GM13976 (cell line): ENCODE measurements around the gene VENTX.

Experiments used
- DNase-seq: peaks from one replicate; pipeline ENCODE4 v3.0.0; 2012; ENCODE audit warnings: low spot score
- in situ Hi-C: fragments of 300-500 bp; cut with MboI; formaldehyde crosslinking; loops from one replicate; pipeline ENCODE4 v1.12.0; 2022; ENCODE audit warnings: low sequenced_read_pairs, mixed read lengths, inconsistent platforms; ENCODE audit not compliant: unreplicated experiment
- TF ChIP-seq, protein P1 (sequence below): IDR thresholded peaks from 2 replicates; pipeline ENCODE4 v1.5.1; 2012; ENCODE audit warnings: borderline replicate concordance, mild to moderate bottlenecking; ENCODE audit not compliant: insufficient read depth; ENCODE audit errors: extremely low read depth, missing control alignments, control extremely low read depth

VENTX gene

DNA sequence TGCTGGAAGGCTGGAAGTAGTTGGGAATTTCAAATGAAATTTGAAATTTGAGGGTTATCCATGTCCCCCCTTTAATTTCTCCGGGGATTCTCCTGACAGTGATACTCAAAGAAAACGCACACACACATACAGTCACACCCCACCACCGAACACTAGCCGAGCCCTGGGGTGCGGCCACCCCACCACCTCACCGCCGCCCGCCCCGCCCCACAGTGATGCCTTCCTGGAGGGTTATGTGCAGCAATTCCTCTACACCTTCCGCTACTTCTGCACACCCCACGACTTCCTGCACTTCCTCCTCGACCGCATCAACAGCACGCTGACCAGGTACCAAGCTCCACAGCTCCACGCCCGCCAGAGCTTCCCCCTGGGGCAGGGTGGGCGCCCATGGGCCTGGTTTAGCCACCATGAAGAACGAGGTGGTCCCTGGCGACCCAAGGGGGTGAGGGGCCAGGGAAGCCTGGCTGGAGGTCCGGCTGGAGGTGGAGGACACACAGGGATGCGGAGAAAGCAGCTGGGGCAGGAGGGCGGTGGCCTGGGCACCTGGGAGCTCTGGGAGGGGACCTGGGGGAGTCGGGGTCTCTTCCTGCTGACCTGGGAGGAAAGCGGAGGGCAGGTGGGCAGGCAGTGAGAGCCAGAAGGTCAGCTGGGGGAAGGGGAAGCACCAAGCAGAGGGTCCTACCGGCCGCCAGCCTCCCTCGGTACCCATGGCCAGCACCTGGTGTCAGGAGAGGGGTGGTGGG lies 27.1 kb upstream of the VENTX start:
- TF ChIP-seq, protein P1, sequence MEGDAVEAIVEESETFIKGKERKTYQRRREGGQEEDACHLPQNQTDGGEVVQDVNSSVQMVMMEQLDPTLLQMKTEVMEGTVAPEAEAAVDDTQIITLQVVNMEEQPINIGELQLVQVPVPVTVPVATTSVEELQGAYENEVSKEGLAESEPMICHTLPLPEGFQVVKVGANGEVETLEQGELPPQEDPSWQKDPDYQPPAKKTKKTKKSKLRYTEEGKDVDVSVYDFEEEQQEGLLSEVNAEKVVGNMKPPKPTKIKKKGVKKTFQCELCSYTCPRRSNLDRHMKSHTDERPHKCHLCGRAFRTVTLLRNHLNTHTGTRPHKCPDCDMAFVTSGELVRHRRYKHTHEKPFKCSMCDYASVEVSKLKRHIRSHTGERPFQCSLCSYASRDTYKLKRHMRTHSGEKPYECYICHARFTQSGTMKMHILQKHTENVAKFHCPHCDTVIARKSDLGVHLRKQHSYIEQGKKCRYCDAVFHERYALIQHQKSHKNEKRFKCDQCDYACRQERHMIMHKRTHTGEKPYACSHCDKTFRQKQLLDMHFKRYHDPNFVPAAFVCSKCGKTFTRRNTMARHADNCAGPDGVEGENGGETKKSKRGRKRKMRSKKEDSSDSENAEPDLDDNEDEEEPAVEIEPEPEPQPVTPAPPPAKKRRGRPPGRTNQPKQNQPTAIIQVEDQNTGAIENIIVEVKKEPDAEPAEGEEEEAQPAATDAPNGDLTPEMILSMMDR = no peak
- in situ Hi-C loops = no loop called here
- no peak for DNase-seq

DNA sequence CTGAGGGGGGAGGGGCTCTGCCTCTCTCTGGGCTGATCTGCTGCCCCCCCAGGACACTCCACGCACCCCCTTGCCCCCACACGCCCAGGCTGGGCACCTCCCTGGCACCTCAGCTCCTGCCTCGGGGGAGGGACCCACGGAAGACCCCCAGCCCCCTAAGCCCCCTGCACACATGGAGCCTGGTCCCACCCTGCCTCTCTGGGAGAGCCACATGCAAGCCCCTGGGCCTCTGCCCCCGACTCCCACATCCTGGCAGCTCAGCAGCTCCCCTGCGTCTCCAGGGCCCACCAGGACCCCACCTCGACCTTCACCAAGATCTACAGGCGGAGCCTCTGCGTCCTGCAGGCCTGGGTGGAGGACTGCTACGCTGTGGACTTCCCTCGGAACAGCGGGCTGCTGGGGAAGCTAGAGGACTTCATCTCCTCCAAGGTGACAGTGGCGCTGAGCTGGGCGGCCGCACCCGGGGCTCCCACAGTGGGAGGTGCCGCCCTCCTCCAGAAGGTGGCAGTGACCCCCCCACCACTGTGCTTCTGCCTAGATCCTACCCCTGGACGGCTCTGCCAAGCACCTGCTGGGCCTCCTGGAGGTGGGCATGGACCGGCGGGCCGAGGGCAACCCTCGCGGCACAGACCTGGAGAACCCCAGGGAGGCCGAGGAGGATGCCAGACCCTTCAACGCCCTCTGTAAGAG lies 26.4 kb upstream of the VENTX start:
- DNase-seq = no peak
- TF ChIP-seq, protein P1 = no peak
- in situ Hi-C loops = no loop called here

DNA sequence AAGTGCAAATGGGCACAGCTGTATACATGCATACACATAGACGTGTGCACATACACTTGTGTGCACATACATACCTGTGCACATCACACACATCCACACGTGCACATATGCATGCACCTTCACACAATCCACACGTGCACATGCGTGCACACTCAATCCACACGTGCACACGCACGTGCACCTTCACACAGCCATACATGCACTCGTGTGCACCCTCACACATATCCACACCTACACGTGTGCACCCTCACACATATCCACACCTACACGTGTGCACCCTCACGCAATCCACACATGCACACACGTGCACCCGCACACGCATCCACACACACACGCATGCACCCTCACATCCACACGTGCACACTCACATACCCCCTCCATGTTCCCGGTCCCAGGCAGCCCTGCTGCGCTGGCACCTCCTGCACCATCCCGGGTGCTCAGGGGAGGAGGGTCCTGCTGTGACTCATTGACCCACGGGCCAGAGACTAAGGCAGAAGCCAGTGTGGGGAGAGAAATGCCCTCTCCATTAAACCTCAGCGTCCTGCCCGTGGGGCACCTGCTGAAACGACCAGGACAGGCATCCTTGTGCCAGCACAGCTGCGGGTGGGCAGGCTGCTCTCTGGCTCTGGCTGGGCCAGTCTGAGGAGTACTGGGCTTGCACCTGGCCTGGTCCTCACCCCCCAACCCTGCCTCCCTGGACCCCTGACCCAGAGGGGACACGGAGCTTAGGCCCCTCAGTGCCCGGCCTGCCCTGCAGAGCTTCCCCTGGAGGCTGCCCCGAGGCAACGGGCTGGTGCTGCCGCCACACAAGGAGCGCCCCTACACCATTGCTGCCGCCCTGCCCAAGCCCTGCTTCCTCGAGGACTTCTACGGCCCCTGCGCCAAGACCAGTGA lies 25.4 kb upstream of the VENTX start:
- DNase-seq = no peak
- in situ Hi-C loops = no loop called here
- TF ChIP-seq, protein P1 = no peak

DNA sequence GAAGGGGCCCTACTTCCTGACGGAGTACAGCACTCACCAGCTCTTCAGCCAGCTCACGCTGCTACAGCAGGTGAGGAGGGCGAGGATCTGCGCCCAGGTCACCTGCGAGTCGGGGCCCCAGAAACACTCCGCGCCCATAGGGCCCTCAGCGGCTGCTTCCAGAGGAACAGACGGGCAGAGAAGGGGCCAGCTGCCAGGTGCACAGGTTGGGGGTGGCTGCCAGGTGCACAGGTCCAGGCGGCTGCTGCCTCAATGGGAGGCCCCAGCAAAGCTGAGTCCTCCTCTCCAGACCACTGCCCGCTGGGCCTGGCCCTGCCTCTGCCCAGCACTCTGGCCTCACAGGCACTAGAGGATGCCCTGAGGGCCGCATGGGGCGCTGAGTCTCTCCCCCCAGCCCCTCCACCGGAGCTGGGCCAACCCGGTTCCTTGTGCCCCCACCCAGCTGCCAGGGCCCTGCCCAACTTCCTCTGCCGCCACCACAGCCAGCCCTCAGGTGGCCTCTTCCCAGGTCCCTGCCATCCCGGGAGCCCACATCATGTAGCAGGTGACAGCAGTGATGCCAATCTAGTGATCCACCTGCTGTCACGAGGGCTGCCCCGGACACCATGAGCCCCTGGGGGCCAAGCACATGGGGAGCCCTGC lies 24.7 kb upstream of the VENTX start:
- no peak for DNase-seq
- in situ Hi-C loops = no loop called here
- TF ChIP-seq, protein P1 = no peak

DNA sequence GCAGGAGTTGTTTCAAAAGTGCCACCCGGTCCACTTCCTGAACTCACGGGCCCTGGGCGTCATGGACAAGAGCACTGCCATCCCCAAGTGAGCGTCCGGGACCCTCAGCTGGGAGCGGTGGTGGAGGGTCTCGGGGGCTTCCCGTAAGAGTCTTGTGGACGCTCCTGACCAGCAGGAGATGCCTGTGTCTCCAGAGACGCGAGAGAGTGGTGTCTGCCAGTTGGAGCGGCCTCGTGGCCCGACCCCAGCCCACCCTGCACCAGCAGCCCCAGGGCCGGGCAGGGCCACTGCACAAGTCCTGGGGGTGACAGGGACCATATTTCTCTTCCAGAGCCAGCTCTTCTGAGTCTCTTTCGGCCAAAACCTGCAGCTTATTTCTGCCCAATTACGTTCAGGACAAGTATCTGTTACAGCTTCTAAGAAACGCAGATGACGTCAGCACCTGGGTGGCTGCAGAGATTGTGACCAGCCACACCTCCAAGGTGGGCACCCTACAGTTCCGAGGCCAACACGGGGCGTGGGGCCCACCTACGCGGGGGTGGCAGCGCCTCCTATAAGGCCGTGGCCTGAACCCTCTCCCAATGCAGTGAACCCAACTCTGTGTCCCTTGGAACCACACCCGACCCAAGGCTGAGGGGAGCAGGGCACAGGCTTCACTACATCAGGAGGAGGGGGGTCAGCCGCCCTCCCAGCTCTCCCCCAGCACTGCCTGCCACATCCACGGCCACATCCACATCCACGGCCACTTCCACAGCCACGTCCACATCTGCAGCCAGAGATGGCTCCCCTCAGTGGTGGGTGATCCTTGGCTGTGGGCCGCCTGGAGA lies 23.8 kb upstream of the VENTX start:
- in situ Hi-C loops = no loop called here
- TF ChIP-seq, protein P1 = no peak
- DNase-seq = no peak
